GM12864 (cell line): Measurements from ENCODE around the gene PFN1.
"Not testable (repeated sequence)": the region's sequence is repeated elsewhere in the genome, so short reads cannot be mapped to it uniquely, and the experiment has no call there.

Source experiments
- DNase-seq: peaks from one replicate; pipeline ENCODE4 v3.0.0-alpha.2; 2011; ENCODE audit warnings: low read depth
- H3K4me3 ChIP-seq: 2 replicates; pipeline ENCODE4 v1.5.1; 2011; ENCODE audit warnings: mild to moderate bottlenecking, low read depth, low read length, control low read depth
- CTCF ChIP-seq: IDR thresholded peaks from 2 replicates; pipeline ENCODE4 v1.5.1; 2011; ENCODE audit warnings: low read depth, mild to moderate bottlenecking, moderate library complexity, low read length, control low read depth, inconsistent platforms; ENCODE audit errors: missing control alignments

The PFN1 gene

GRCh38 chr17:4921320-4921719 lies 27.0 kb downstream of the PFN1 start:
- no peak for TF ChIP-seq CTCF
- DNase-seq = no peak

GRCh38 chr17:4920351-4921048 lies 27.8 kb downstream of the PFN1 start:
- H3K4me3 ChIP-seq = no peak overlapping the region
- no peak for DNase-seq
- TF ChIP-seq CTCF = no peak

More at GRCh38 chr17:4921320-4921719, 27.0 kb downstream of the PFN1 start:
- H3K4me3 ChIP-seq = no peak overlapping the region

- no peak for TF ChIP-seq CTCF
- H3K4me3 ChIP-seq = no peak overlapping the region
- DNase-seq = no peak
Observed at GRCh38 chr17:4919511-4920047, 28.8 kb downstream of the PFN1 start.

- not testable (repeated sequence) for H3K4me3 ChIP-seq, DNase-seq
Observed at GRCh38 chr17:4914551-4914950, 33.8 kb downstream of the PFN1 start.

GRCh38 chr17:4913994-4914393 lies 34.3 kb downstream of the PFN1 start:
- no peak overlapping the region for H3K4me3 ChIP-seq
- TF ChIP-seq CTCF = no peak
- no peak for DNase-seq

- DNase-seq = peak; percentile 37
- no peak overlapping the region for H3K4me3 ChIP-seq
- peak; percentile 76 for TF ChIP-seq CTCF
Observed at GRCh38 chr17:4908711-4909496, 39.4 kb downstream of the PFN1 start.

- TF ChIP-seq CTCF = no peak
- no peak overlapping the region for H3K4me3 ChIP-seq
- DNase-seq = no peak
Observed at GRCh38 chr17:4908301-4908700, 40.0 kb downstream of the PFN1 start.

GRCh38 chr17:4906642-4907041 lies 41.7 kb downstream of the PFN1 start:
- not testable (repeated sequence) for DNase-seq, H3K4me3 ChIP-seq
